GM18511 (cell line): Measurements from ENCODE around the gene GHR.
"Not testable (repeated sequence)": the region's sequence is repeated elsewhere in the genome, so short reads cannot be mapped to it uniquely, and the experiment has no call there.

Experiments
- ATAC-seq: cut with Tn5 transposase; IDR thresholded peaks from one replicate; pipeline ENCODE4 v1.9.1; 2021; ENCODE audit warnings: mild to moderate bottlenecking, moderate library complexity; ENCODE audit not compliant: unreplicated experiment

Gene GHR

GRCh38 chr5:42680046-42680445, 256.8 kb downstream of the GHR start:
- ATAC-seq = no peak

GRCh38 chr5:42685078-42685477, 261.8 kb downstream of the GHR start:
- not testable (repeated sequence) for ATAC-seq

- no peak for ATAC-seq
Observed at GRCh38 chr5:42689391-42689790, 266.2 kb downstream of the GHR start.

- ATAC-seq = no peak
Observed at GRCh38 chr5:42691413-42691937, 268.2 kb downstream of the GHR start.

GRCh38 chr5:42701351-42702059, 278.3 kb downstream of the GHR start:
- ATAC-seq = no peak

- no peak for ATAC-seq
Observed at GRCh38 chr5:42703238-42703637, 280.0 kb downstream of the GHR start.

- no peak for ATAC-seq
Observed at GRCh38 chr5:42715785-42716184, 292.5 kb downstream of the GHR start.

GRCh38 chr5:42718591-42718990, 295.4 kb downstream of the GHR start:
- peak; percentile 93 for ATAC-seq

- ATAC-seq = peak; percentile 9
Observed at GRCh38 chr5:42719034-42719433, 295.8 kb downstream of the GHR start.

- no peak for ATAC-seq
Observed at GRCh38 chr5:42720251-42720650, 297.0 kb downstream of the GHR start.

- no peak for ATAC-seq
Observed at GRCh38 chr5:42721484-42721883, 298.2 kb downstream of the GHR start.

GRCh38 chr5:42734531-42735058, 311.4 kb downstream of the GHR start:
- ATAC-seq = not testable (repeated sequence)

GRCh38 chr5:42740920-42741319, 317.7 kb downstream of the GHR start:
- ATAC-seq = no peak

- ATAC-seq = no peak
Observed at GRCh38 chr5:42745426-42745825, 322.2 kb downstream of the GHR start.

- no peak for ATAC-seq
Observed at GRCh38 chr5:42745856-42746255, 322.6 kb downstream of the GHR start.

GRCh38 chr5:42749020-42749419, 325.8 kb downstream of the GHR start:
- peak; percentile 67 for ATAC-seq

GRCh38 chr5:42750507-42750906, 327.3 kb downstream of the GHR start:
- ATAC-seq = no peak

GRCh38 chr5:42751044-42751443, 327.8 kb downstream of the GHR start:
- ATAC-seq = no peak

- no peak for ATAC-seq
Observed at GRCh38 chr5:42753099-42753498, 329.9 kb downstream of the GHR start.

GRCh38 chr5:42756606-42757601, 333.7 kb downstream of the GHR start, which contains the start of gene CCDC152:
Gene CCDC152, plus strand, starts transcription at chr5:42756818. Its CDS starts 2,304 bp downstream, at chr5:42759122.
- peak; percentile 78 for ATAC-seq

GRCh38 chr5:42759456-42759855, 336.2 kb downstream of the GHR start:
- ATAC-seq = no peak
